Measurements from ENCODE around the gene IZUMO1. TPM values are rescaled to one million over a fixed set of nuclear protein-coding genes. Genes with fewer than 3 reads are reported as not detected.

Gene IZUMO1
- total and polyA plus RNA-seq, 9 of the 15 experiments (the other 6 are each of a cell fraction or from before 2014, with no cell fraction given): 0.14 to 2.1 (median 0.73) TPM

DNA sequence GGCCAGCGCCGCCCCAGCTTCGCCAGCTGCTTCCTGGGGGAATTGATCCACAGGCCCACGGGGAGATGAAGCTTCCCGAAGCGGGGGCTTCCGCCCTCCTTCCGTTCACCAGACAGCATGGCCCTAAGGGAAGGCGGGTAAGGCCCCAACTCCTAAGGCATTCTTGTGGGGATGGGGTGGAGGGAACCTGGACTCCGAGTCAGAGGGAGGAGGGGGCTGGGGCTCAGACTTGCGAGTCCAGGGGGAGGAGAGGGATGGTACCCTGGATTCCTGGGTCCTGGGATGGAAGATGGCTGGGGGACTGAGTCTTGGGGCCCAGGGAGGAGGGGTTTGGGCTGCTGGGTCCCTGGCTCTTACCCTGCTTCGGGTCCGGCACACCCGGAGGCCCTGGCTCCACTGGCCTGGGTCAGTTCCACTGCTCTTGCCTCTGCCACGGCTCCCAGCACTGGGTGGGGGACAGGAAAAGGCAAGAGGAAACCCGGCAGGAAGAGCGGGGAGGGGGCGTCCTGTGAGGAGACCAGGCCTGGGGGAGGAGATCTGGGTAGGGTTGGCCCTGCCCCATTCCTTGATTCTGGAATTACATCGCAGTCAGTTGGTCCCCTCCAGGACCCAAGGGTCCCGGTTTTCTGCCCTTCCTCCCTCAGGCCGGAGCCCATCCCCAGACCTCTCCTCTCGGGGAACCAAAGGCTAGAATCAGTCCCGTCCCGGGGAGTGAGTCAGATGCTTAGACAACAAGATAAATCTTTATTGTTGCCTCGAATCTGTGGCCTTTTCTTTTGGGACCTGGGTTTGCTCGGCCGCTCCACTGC is 6.3 kb downstream of the IZUMO1 start, which contains the start of gene RASIP1:
Gene RASIP1, minus strand, starts transcription at position 447 of the 809 bp plus-strand sequence. Its CDS starts 328 bp downstream, at position 119.
- FAIRE-seq (no peak), DNase-seq (ENCODE audit: extremely low read depth in 1 of 4, low spot score in 3 of 4) (peak in 1 of 4 experiments; percentile 67), ATAC-seq (no peak)
- Histone ChIP-seq H3K27me3 (ENCODE audit: control insufficient read depth in 2 of 2, insufficient read depth in 2 of 2, low read length in 2 of 2) (no peaks in the 10 kb centered on the region), H4K20me1 (replicated peaks; ENCODE audit: control insufficient read depth, insufficient read depth, low read length) (no peaks in the 10 kb centered on the region), H3K9ac (ENCODE audit: insufficient read depth in 1 of 2, low read depth in 2 of 2, low read length in 2 of 2) (peak within 1 kb of the TSS; percentile 68 to 95), H3K27ac (ENCODE audit: extremely low read depth, low read depth, low read length) (peak within 1 kb of the TSS; percentile 82), H3K9me1 (ENCODE audit: control insufficient read depth, insufficient read depth, low read length) (peaks cover 3% of the 10 kb centered on the region), H3K79me2 (ENCODE audit: control insufficient read depth, insufficient read depth, low read length) (peaks cover 8% of the 10 kb centered on the region; the same call in 2 of the 3 replicates), H2AFZ (ENCODE audit: low read depth, low read length) (peak within 1 kb of the TSS; percentile 89), H3K4me1 (replicated peaks in 1 of 2; ENCODE audit: control insufficient read depth in 2 of 2, insufficient read depth in 2 of 2, low read length in 2 of 2) (peaks cover 43 to 49% of the 10 kb centered on the region in 2 experiments), H3K9me3 (replicated peaks; ENCODE audit: control insufficient read depth, insufficient read depth, low read depth, low read length) (no peaks in the 10 kb centered on the region), H3K36me3 (ENCODE audit: control insufficient read depth, insufficient read depth, low read length) (no peaks in the 10 kb centered on the region), H3K4me3 (peak within 1 kb of the TSS; percentile 53), H3K4me2 (ENCODE audit: insufficient read depth, low read length) (peak within 1 kb of the TSS; percentile 89)
- in situ Hi-C loops (cut with MboI): loop anchor here (5.0 kb wide), 1 partner anchor 93 kb away; the partner anchor contains the start of gene CA11
- ChIA-PET CTCF (ENCODE audit: low intra/inter-chr PET ratio) (no interaction called here), POLR2A (interaction anchor here (0.6 kb wide), 2 partner anchors 56 to 89 kb away, joined by 3 to 4 read pairs; no protein-coding TSS in a partner anchor)
- intact Hi-C loops (cut with micrococcal nuclease): loop anchor here (2.0 kb wide), 1 partner anchor 40 kb away; no protein-coding TSS in a partner anchor
- WGBS (ENCODE audit: insufficient coverage, low coverage, missing lambda C conversion rate): 49% methylated on average over 20 of the region's 27 CpGs
- BruUV-seq (replicated peaks): no TSS peak
- TF ChIP-seq ZNF707 (CRISPR knock-in tag; conservative IDR thresholded peaks at IDR 0.05) (no peak), ZSCAN29 (IDR thresholded peaks at IDR 0.05) (no peak), NFYB (IDR thresholded peaks at IDR 0.05; ENCODE audit: extremely low read depth, insufficient read length) (no peak), NFE2L1 (tag; IDR thresholded peaks at IDR 0.05; ENCODE audit: borderline replicate concordance, low read depth) (no peak), ZNF668 (CRISPR knock-in tag; IDR thresholded peaks at IDR 0.05) (no peak), ZNF316 (IDR thresholded peaks at IDR 0.05) (no peak), MEIS2 (IDR thresholded peaks at IDR 0.05; ENCODE audit: partially characterized antibody) (peak; percentile 77), NONO (IDR thresholded peaks at IDR 0.05; ENCODE audit: low read depth in 2 of 2, low read length in 1 of 2) (no peak), PHF21A (IDR thresholded peaks at IDR 0.05; ENCODE audit: borderline replicate concordance, low read depth) (peak; percentile 85), DPF2 (IDR thresholded peaks at IDR 0.05) (no peak), C11orf30 (IDR thresholded peaks at IDR 0.05; ENCODE audit: low read depth) (no peak), HDAC1 (IDR thresholded peaks at IDR 0.05) (peak in 1 of 2 experiments; percentile 13; a peak in 2 of 4 replicates), PCBP2 (IDR thresholded peaks at IDR 0.05; ENCODE audit: low read depth, low read length, poor library complexity, severe bottlenecking) (no peak), BRF1 (IDR thresholded peaks at IDR 0.05; ENCODE audit: borderline replicate concordance, extremely low read depth, insufficient read length) (no peak)
- TF ChIP-seq, protein P1, sequence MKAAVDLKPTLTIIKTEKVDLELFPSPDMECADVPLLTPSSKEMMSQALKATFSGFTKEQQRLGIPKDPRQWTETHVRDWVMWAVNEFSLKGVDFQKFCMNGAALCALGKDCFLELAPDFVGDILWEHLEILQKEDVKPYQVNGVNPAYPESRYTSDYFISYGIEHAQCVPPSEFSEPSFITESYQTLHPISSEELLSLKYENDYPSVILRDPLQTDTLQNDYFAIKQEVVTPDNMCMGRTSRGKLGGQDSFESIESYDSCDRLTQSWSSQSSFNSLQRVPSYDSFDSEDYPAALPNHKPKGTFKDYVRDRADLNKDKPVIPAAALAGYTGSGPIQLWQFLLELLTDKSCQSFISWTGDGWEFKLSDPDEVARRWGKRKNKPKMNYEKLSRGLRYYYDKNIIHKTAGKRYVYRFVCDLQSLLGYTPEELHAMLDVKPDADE (conservative IDR thresholded peaks at IDR 0.05; ENCODE audit: control insufficient read depth, low read depth, low read length): no peak
- TF ChIP-seq, protein P2, sequence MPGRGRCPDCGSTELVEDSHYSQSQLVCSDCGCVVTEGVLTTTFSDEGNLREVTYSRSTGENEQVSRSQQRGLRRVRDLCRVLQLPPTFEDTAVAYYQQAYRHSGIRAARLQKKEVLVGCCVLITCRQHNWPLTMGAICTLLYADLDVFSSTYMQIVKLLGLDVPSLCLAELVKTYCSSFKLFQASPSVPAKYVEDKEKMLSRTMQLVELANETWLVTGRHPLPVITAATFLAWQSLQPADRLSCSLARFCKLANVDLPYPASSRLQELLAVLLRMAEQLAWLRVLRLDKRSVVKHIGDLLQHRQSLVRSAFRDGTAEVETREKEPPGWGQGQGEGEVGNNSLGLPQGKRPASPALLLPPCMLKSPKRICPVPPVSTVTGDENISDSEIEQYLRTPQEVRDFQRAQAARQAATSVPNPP (IDR thresholded peaks at IDR 0.05; ENCODE audit: borderline replicate concordance, insufficient read depth, insufficient read length): no peak
- TF ChIP-seq, protein P3, sequence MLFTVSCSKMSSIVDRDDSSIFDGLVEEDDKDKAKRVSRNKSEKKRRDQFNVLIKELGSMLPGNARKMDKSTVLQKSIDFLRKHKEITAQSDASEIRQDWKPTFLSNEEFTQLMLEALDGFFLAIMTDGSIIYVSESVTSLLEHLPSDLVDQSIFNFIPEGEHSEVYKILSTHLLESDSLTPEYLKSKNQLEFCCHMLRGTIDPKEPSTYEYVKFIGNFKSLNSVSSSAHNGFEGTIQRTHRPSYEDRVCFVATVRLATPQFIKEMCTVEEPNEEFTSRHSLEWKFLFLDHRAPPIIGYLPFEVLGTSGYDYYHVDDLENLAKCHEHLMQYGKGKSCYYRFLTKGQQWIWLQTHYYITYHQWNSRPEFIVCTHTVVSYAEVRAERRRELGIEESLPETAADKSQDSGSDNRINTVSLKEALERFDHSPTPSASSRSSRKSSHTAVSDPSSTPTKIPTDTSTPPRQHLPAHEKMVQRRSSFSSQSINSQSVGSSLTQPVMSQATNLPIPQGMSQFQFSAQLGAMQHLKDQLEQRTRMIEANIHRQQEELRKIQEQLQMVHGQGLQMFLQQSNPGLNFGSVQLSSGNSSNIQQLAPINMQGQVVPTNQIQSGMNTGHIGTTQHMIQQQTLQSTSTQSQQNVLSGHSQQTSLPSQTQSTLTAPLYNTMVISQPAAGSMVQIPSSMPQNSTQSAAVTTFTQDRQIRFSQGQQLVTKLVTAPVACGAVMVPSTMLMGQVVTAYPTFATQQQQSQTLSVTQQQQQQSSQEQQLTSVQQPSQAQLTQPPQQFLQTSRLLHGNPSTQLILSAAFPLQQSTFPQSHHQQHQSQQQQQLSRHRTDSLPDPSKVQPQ (CRISPR knock-in tag; IDR thresholded peaks at IDR 0.05; ENCODE audit: borderline replicate concordance): no peak
